HG02610 (cell line): ENCODE results near the gene CTXN1.
A peak's percentile ranks its signal among the peaks of the same experiment; 100 is the strongest.
"Not testable (repeated sequence)": the region's sequence is repeated elsewhere in the genome, so short reads cannot be mapped to it uniquely, and the experiment has no call there.

Experiments used
- ATAC-seq: cut with Tn5 transposase; IDR thresholded peaks from one replicate; pipeline ENCODE4 v1.9.1; 2021; ENCODE audit warnings: mild to moderate bottlenecking, moderate library complexity; ENCODE audit not compliant: unreplicated experiment

CTXN1 gene

GRCh38 chr19:7947939-7948338, 22.0 kb upstream of the CTXN1 start:
- ATAC-seq, result no peak

- peak; percentile 29 for ATAC-seq
These were observed 18.3 kb upstream of the CTXN1 start for GRCh38 chr19:7944177-7944761.

GRCh38 chr19:7943444-7944176, 17.7 kb upstream of the CTXN1 start, which contains the start of gene TIMM44:
TSS of gene TIMM44 (minus strand) at chr19:7943666. CDS start at chr19:7943651, 15 bp downstream.
- ATAC-seq, result peak; percentile 94

- peak; percentile 10 for ATAC-seq
These were observed 17.1 kb upstream of the CTXN1 start for GRCh38 chr19:7942981-7943443.

- ATAC-seq, result no peak
These were observed 16.1 kb upstream of the CTXN1 start for GRCh38 chr19:7941895-7942596.

GRCh38 chr19:7940841-7941240, 14.9 kb upstream of the CTXN1 start:
- no peak for ATAC-seq

GRCh38 chr19:7934766-7935165, 8.8 kb upstream of the CTXN1 start:
- no peak for ATAC-seq

GRCh38 chr19:7933828-7934725, 8.1 kb upstream of the CTXN1 start:
- ATAC-seq, result no peak

- ATAC-seq, result no peak
These were observed 7.5 kb upstream of the CTXN1 start for GRCh38 chr19:7933411-7933810.

- no peak for ATAC-seq
These were observed 7.0 kb upstream of the CTXN1 start for GRCh38 chr19:7932930-7933300.

GRCh38 chr19:7932276-7932929, 6.5 kb upstream of the CTXN1 start:
- no peak for ATAC-seq

- no peak for ATAC-seq
These were observed 5.5 kb upstream of the CTXN1 start for GRCh38 chr19:7931221-7932061.

- no peak for ATAC-seq
These were observed 4.8 kb upstream of the CTXN1 start for GRCh38 chr19:7930765-7931164.

GRCh38 chr19:7930030-7930429, 4.1 kb upstream of the CTXN1 start:
- not testable (repeated sequence) for ATAC-seq

GRCh38 chr19:7928741-7929701, 3.1 kb upstream of the CTXN1 start:
- no peak for ATAC-seq

- ATAC-seq, result no peak
These were observed 2.4 kb upstream of the CTXN1 start for GRCh38 chr19:7928334-7928706.

GRCh38 chr19:7927605-7928333, 1.8 kb upstream of the CTXN1 start:
- ATAC-seq, result no peak
